HepG2 (cell line): ENCODE data around the gene AEBP1. TPM values are rescaled to one million over a fixed set of nuclear protein-coding genes. Genes with fewer than 3 reads are reported as not detected.

Experiments used
- IRF2 ChIP-seq: IDR thresholded peaks from 2 replicates; pipeline ENCODE4 v1.6.1; 2018; ENCODE audit warnings: missing genetic modification reagents, missing compliant biosample characterization
- MXI1 ChIP-seq: IDR thresholded peaks from 3 replicates; pipeline ENCODE4 v1.6.1; 2012; ENCODE audit warnings: low read depth, low read length, inconsistent platforms, borderline replicate concordance
- RBAK ChIP-seq: sonication (generic); formaldehyde crosslinking; IDR thresholded peaks from 2 replicates; pipeline ENCODE4 v1.5.1; 2020; ENCODE audit warnings: mild to moderate bottlenecking, missing genetic modification reagents
- RFX5 ChIP-seq: IDR thresholded peaks from 2 replicates; pipeline ENCODE4 v1.6.1; 2011; ENCODE audit warnings: low read depth, low read length, improper control_type of control experiment
- SOX6 ChIP-seq, 2 experiments: fragments of 450-650 bp in 1 of 2; sonication (generic) in 1 of 2; formaldehyde crosslinking in 1 of 2; IDR thresholded peaks; 2 replicates each; pipeline versions ENCODE4 v1.4.0 to v1.6.1; 2017 to 2020; ENCODE audit warnings: antibody characterized with exemption in 1 of 2, mild to moderate bottlenecking in 1 of 2, missing genetic modification reagents in 1 of 2
- ZNF577 ChIP-seq: sonication (generic); formaldehyde crosslinking; IDR thresholded peaks from 2 replicates; pipeline ENCODE4 v1.4.0; 2020; ENCODE audit warnings: mild to moderate bottlenecking, low read depth, missing genetic modification reagents, borderline replicate concordance
- ZNF768 ChIP-seq: sonication (generic); formaldehyde crosslinking; IDR thresholded peaks from 2 replicates; pipeline ENCODE4 v1.4.0; 2020; ENCODE audit warnings: missing genetic modification reagents
- polyA plus RNA-seq, 8 experiments: library from polyadenylated mRNA; depleted of rRNA in 3 of 8; stranded (reverse) in 7 of 8; unstranded in 1 of 8; fragments of >200 nt; fragmentation: Illumina TruSeq in 4 of 8; extraction: Trizol in 4 of 8; gene quantifications; 2 replicates each; pipeline versions ENCODE4 v1.2.1 to v1.2.3, GENCODE V29; 2011 to 2016; ENCODE audit warnings: low read depth in 4 of 8, missing spikeins in 1 of 8, mixed read lengths in 1 of 8; ENCODE audit not compliant: insufficient read depth in 1 of 8
- total RNA-seq, 5 experiments: library from RNA; depleted of rRNA; stranded (reverse); fragments of >200 nt; fragmentation: Illumina TruSeq; extraction: Trizol; gene quantifications; 2 replicates each; pipeline ENCODE4 v1.2.3, GENCODE V29; 2016; ENCODE audit warnings: low read depth in 1 of 5
- TF ChIP-seq, protein P1 (sequence below): sonication (generic); formaldehyde crosslinking; IDR thresholded peaks from 2 replicates; pipeline ENCODE4 v1.4.0; 2020; ENCODE audit warnings: missing genetic modification reagents, mild to moderate bottlenecking, borderline replicate concordance
- TF ChIP-seq, protein P2 (sequence below): sonication (generic); formaldehyde crosslinking; IDR thresholded peaks from 2 replicates; pipeline ENCODE4 v1.5.1; 2020; ENCODE audit warnings: missing genetic modification reagents, mild to moderate bottlenecking, borderline replicate concordance
- TF ChIP-seq, protein P3 (sequence below): sonication (generic); formaldehyde crosslinking; IDR thresholded peaks from 2 replicates; pipeline ENCODE4 v1.4.0; 2020; ENCODE audit warnings: missing genetic modification reagents, borderline replicate concordance
- TF ChIP-seq, protein P4 (sequence below): sonication (generic); formaldehyde crosslinking; IDR thresholded peaks from 2 replicates; pipeline ENCODE4 v1.4.0; 2020; ENCODE audit warnings: missing genetic modification reagents
- TF ChIP-seq, protein P5 (sequence below): sonication (generic); formaldehyde crosslinking; IDR thresholded peaks from 2 replicates; pipeline ENCODE4 v1.4.0; 2020; ENCODE audit warnings: mild to moderate bottlenecking, missing genetic modification reagents

Gene AEBP1
- total and polyA plus RNA-seq, 2 of the 13 experiments (the other 11 are each of a cell fraction or from before 2014, with no cell fraction given): 0.22 to 0.55 TPM

DNA sequence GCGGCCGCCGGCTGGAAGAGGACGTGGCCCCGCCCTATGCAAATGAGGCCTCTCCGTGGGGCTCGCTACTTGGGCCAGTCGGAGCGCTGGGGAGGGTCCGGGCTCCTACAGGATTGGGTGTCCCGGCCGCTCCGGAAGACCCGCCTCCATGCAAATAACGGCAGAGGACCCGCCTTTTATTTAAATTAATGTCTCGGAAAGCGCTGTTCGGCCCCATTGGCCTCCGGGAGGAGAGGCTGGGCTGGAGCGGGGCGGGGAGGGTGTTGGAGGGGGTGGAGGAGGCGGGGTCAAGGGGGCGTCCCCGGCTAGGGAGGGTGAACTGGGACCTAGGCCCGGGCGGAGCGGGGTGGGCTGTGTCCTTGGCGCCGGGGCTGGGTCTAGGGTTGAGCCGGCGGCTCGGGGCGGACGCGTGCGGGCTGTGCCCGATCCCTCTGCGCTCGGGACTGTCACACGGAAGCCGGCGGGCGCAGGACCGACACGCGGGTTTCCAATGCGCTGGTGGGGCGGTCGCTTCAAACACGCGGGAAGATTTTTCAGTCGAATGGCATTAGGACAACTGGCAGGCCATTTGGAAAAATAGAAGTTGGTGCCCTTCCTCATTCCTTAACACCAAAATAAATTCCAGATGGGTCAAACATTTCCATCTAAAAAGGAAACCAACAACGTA, 21.5 kb upstream of the AEBP1 start (continued):
- TF ChIP-seq RBAK (CRISPR knock-in tag) (no peak), MXI1 (peak; percentile 77; the same call in 1 of the 3 replicates), RFX5 (no peak), IRF2 (CRISPR knock-in tag) (no peak), SOX6 (IDR thresholded peaks at IDR 0.05) (no peak), SOX6 (CRISPR knock-in tag; IDR thresholded peaks at IDR 0.05) (no peak; the same call in 1 of the 2 replicates), ZNF768 (CRISPR knock-in tag) (0 out of 2 replicates have a peak, but pooled peaks have one; percentile 34), ZNF577 (no peak)
- TF ChIP-seq, protein P1, sequence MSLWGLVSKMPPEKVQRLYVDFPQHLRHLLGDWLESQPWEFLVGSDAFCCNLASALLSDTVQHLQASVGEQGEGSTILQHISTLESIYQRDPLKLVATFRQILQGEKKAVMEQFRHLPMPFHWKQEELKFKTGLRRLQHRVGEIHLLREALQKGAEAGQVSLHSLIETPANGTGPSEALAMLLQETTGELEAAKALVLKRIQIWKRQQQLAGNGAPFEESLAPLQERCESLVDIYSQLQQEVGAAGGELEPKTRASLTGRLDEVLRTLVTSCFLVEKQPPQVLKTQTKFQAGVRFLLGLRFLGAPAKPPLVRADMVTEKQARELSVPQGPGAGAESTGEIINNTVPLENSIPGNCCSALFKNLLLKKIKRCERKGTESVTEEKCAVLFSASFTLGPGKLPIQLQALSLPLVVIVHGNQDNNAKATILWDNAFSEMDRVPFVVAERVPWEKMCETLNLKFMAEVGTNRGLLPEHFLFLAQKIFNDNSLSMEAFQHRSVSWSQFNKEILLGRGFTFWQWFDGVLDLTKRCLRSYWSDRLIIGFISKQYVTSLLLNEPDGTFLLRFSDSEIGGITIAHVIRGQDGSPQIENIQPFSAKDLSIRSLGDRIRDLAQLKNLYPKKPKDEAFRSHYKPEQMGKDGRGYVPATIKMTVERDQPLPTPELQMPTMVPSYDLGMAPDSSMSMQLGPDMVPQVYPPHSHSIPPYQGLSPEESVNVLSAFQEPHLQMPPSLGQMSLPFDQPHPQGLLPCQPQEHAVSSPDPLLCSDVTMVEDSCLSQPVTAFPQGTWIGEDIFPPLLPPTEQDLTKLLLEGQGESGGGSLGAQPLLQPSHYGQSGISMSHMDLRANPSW (CRISPR knock-in tag): no peak
- TF ChIP-seq, protein P2, sequence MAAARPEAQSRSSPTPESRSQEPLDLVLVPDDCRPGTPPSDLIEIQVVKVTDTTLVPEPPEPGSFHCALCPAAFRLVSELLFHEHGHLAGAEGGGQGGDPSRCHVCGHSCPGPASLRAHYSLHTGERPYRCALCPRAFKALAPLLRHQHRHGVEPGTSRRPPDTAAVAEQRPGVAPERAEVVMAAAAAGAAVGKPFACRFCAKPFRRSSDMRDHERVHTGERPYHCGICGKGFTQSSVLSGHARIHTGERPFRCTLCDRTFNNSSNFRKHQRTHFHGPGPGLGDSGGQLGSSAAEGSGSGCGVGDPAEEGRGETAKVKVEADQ (CRISPR knock-in tag): no peak
- TF ChIP-seq, protein P3, sequence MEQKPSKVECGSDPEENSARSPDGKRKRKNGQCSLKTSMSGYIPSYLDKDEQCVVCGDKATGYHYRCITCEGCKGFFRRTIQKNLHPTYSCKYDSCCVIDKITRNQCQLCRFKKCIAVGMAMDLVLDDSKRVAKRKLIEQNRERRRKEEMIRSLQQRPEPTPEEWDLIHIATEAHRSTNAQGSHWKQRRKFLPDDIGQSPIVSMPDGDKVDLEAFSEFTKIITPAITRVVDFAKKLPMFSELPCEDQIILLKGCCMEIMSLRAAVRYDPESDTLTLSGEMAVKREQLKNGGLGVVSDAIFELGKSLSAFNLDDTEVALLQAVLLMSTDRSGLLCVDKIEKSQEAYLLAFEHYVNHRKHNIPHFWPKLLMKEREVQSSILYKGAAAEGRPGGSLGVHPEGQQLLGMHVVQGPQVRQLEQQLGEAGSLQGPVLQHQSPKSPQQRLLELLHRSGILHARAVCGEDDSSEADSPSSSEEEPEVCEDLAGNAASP (CRISPR knock-in tag): peak; percentile 41; the same call in 1 of the 2 replicates
- TF ChIP-seq, protein P4, sequence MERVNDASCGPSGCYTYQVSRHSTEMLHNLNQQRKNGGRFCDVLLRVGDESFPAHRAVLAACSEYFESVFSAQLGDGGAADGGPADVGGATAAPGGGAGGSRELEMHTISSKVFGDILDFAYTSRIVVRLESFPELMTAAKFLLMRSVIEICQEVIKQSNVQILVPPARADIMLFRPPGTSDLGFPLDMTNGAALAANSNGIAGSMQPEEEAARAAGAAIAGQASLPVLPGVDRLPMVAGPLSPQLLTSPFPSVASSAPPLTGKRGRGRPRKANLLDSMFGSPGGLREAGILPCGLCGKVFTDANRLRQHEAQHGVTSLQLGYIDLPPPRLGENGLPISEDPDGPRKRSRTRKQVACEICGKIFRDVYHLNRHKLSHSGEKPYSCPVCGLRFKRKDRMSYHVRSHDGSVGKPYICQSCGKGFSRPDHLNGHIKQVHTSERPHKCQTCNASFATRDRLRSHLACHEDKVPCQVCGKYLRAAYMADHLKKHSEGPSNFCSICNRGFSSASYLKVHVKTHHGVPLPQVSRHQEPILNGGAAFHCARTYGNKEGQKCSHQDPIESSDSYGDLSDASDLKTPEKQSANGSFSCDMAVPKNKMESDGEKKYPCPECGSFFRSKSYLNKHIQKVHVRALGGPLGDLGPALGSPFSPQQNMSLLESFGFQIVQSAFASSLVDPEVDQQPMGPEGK: peak; percentile 72
- TF ChIP-seq, protein P5, sequence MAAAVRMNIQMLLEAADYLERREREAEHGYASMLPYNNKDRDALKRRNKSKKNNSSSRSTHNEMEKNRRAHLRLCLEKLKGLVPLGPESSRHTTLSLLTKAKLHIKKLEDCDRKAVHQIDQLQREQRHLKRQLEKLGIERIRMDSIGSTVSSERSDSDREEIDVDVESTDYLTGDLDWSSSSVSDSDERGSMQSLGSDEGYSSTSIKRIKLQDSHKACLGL (CRISPR knock-in tag): peak; percentile 12; the same call in 1 of the 2 replicates
